Neutrophil (primary cell): ENCODE measurements around the gene LECT2.

Experiments
- H3K27ac ChIP-seq: fragments of 200-600 bp; sonication (generic); 2 replicates; pipeline ENCODE4 v1.5.1; 2016; ENCODE audit warnings: mild to moderate bottlenecking, moderate library complexity
- H3K27me3 ChIP-seq: fragments of 200-600 bp; sonication (generic); 2 replicates; pipeline ENCODE4 v1.6.0; 2016; ENCODE audit warnings: mild to moderate bottlenecking
- H3K36me3 ChIP-seq: fragments of 200-600 bp; sonication (generic); 2 replicates; pipeline ENCODE4 v1.5.1; 2017
- H3K4me1 ChIP-seq, 2 experiments: fragments of 200-600 bp in 1 of 2; sonication (generic) in 1 of 2; 1 replicate in 1 of 2; 2 replicates in 1 of 2; pipeline versions ENCODE4 v1.5.1 to v1.6.1; 2013 to 2016; ENCODE audit warnings: low read depth in 1 of 2, low read length in 1 of 2, mild to moderate bottlenecking in 1 of 2, moderate library complexity in 1 of 2; ENCODE audit not compliant: control insufficient read depth in 1 of 2, insufficient read depth in 1 of 2
- H3K4me3 ChIP-seq, 2 experiments: fragments of 200-600 bp in 1 of 2; sonication (generic) in 1 of 2; 1 replicate in 1 of 2; 2 replicates in 1 of 2; pipeline ENCODE4 v1.5.1; 2013 to 2016; ENCODE audit warnings: low read depth in 1 of 2, low read length in 1 of 2, mild to moderate bottlenecking in 1 of 2, moderate library complexity in 1 of 2
- H3K9me3 ChIP-seq: fragments of 200-600 bp; sonication (generic); 2 replicates; pipeline ENCODE4 v1.5.1; 2016
- TF ChIP-seq, protein P1 (sequence below): fragments of 200-600 bp; sonication (generic); IDR thresholded peaks from 2 replicates; pipeline ENCODE4 v1.5.1; 2016; ENCODE audit warnings: antibody characterized with exemption

The LECT2 gene

DNA sequence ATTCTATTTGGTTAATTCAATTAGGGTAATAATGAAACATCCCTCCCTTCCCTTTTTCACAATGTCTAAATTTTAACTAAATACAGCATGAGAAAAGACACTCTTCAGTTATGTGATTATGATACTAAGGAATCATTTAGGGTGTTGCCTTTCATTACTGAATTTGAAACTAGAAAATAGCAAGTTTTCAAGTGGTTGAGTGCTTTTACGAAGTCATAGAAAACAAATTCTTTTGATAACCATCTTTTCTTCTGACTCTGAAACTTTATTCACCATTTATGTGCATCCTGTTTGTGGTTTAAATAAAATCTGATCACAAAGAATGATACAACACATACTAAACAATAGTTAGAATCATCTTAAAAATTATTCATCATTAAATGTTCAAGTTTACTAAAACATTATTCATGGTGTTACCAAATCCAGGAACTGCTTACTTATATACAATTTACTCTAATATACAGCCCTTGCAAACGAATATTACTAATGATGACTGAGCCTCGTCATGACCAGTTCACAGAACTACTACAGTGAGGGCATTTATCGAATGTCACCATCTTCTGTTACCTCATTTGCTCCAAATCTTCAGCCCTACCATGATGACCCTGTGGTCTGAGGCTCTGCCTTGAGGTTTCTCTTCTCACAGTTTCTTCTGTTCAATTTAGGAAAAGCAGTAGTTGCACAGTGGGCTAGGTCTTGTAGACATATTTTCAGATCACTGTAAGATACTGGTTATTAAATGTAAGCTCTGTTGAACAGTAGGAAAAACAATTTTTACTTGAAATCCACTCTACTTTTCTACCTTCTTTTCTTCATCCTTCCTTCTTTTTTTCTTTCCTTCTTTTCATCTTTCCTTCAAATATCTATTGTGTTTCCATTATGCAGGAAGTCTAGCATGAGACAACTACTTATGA is 40.8 kb downstream of the LECT2 start:
- H3K4me3 ChIP-seq = no peak overlapping the region
- H3K9me3 ChIP-seq = no peaks in the 10 kb centered on the region
- H3K27me3 ChIP-seq = peaks cover 86% of the 10 kb centered on the region
- TF ChIP-seq, protein P1, sequence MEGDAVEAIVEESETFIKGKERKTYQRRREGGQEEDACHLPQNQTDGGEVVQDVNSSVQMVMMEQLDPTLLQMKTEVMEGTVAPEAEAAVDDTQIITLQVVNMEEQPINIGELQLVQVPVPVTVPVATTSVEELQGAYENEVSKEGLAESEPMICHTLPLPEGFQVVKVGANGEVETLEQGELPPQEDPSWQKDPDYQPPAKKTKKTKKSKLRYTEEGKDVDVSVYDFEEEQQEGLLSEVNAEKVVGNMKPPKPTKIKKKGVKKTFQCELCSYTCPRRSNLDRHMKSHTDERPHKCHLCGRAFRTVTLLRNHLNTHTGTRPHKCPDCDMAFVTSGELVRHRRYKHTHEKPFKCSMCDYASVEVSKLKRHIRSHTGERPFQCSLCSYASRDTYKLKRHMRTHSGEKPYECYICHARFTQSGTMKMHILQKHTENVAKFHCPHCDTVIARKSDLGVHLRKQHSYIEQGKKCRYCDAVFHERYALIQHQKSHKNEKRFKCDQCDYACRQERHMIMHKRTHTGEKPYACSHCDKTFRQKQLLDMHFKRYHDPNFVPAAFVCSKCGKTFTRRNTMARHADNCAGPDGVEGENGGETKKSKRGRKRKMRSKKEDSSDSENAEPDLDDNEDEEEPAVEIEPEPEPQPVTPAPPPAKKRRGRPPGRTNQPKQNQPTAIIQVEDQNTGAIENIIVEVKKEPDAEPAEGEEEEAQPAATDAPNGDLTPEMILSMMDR = no peak
- no peak overlapping the region for H3K27ac ChIP-seq
- no peaks in the 10 kb centered on the region for H3K36me3 ChIP-seq
- no peaks in the 10 kb centered on the region for H3K4me1 ChIP-seq

GRCh38 chr5:135905144-135905543 is 49.6 kb downstream of the LECT2 start:
- H3K4me1 ChIP-seq = no peaks in the 10 kb centered on the region
- TF ChIP-seq, protein P1 = no peak
- H3K27me3 ChIP-seq = peaks cover 92% of the 10 kb centered on the region
- no peak overlapping the region for H3K4me3 ChIP-seq
- no peaks in the 10 kb centered on the region for H3K36me3 ChIP-seq
- no peak overlapping the region for H3K27ac ChIP-seq
- H3K9me3 ChIP-seq = no peaks in the 10 kb centered on the region

- Histone ChIP-seq H3K4me3 (no peak overlapping the region), H3K9me3 (no peaks in the 10 kb centered on the region), H3K27me3 (peaks cover 95% of the 10 kb centered on the region), H3K36me3 (no peaks in the 10 kb centered on the region), H3K27ac (no peak overlapping the region), H3K4me1 (no peaks in the 10 kb centered on the region)
- TF ChIP-seq, protein P1 = no peak
These were observed 53.1 kb downstream of the LECT2 start for GRCh38 chr5:135901633-135902032.

DNA sequence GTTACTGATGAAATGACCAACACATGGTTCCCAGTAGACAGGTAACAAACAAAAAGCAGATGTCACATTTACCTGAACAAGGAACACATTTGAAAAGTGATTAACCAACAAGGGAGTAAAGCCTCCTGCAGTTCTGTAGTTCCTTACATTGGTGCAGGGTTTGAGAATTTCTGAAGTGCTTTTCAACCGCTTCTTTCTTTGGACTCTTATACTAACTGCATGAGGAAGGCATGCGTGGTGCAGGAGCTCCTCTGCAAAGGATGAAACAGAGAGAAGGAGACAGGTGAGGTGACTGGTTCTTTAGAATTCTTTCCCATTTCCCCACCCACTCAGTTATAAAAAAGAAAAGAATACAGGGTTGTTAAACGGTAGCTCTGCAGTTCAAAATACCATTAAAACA is 54.5 kb downstream of the LECT2 start:
- peaks cover 96% of the 10 kb centered on the region for H3K27me3 ChIP-seq
- TF ChIP-seq, protein P1 = no peak

DNA sequence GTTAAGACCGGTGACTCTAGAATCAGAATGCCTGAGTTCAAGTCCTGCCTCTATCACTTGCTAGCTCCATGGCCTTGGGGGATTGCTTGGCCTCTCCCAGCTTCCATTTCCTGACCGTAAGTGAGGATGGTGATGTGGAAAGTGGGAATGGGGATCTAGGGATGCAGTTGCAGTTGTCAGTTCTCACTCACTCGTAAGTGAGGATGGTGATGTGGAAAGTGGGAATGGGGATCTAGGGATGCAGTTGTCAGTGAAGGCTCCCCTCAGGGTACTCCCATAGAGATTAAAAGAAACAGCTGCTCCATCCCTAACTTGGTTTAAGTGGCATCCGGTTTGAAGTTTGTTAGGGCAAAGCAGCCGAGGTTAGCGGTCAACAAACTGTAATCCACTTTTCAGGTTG is 56.1 kb downstream of the LECT2 start:
- Histone ChIP-seq H3K36me3 (no peaks in the 10 kb centered on the region), H3K27ac (no peak overlapping the region), H3K27me3 (peaks cover 97% of the 10 kb centered on the region), H3K4me1 (no peaks in the 10 kb centered on the region), H3K4me3 (no peak overlapping the region), H3K9me3 (no peaks in the 10 kb centered on the region)
- TF ChIP-seq, protein P1 = no peak

More for the DNA sequence above, 54.5 kb downstream of the LECT2 start:
- H3K4me3 ChIP-seq = no peak overlapping the region
- H3K27ac ChIP-seq = no peak overlapping the region
- no peaks in the 10 kb centered on the region for H3K9me3 ChIP-seq
- no peaks in the 10 kb centered on the region for H3K36me3 ChIP-seq
- H3K4me1 ChIP-seq = no peaks in the 10 kb centered on the region
